Measurements from ENCODE around the gene TIMM44.
"Not testable (repeated sequence)": the region's sequence is repeated elsewhere in the genome, so short reads cannot be mapped to it uniquely, and the experiment has no call there.

The TIMM44 gene

GRCh38 chr19:7941895-7942596, 1.4 kb downstream of the TIMM44 start:
- no peak for DNase-seq

- DNase-seq: no peak
Measured at GRCh38 chr19:7940841-7941240, 2.6 kb downstream of the TIMM44 start.

- no peak for DNase-seq
Measured at GRCh38 chr19:7934766-7935165, 8.7 kb downstream of the TIMM44 start.

GRCh38 chr19:7933828-7934725, 9.4 kb downstream of the TIMM44 start:
- DNase-seq: no peak

GRCh38 chr19:7933411-7933810, 10.1 kb downstream of the TIMM44 start:
- DNase-seq: no peak

- DNase-seq: no peak
Measured at GRCh38 chr19:7932930-7933300, 10.6 kb downstream of the TIMM44 start.

GRCh38 chr19:7932276-7932929, 11.1 kb downstream of the TIMM44 start:
- DNase-seq: no peak

- no peak for DNase-seq
Measured at GRCh38 chr19:7931221-7932061, 12.0 kb downstream of the TIMM44 start.

GRCh38 chr19:7930765-7931164, 12.7 kb downstream of the TIMM44 start:
- DNase-seq: no peak

GRCh38 chr19:7930030-7930429, 13.4 kb downstream of the TIMM44 start:
- not testable (repeated sequence) for DNase-seq

- DNase-seq: peak; percentile 90
Measured at GRCh38 chr19:7928741-7929701, 14.4 kb downstream of the TIMM44 start.

GRCh38 chr19:7928334-7928706, 15.1 kb downstream of the TIMM44 start:
- no peak for DNase-seq

GRCh38 chr19:7927605-7928333, 15.7 kb downstream of the TIMM44 start:
- no peak for DNase-seq

- DNase-seq: no peak
Measured at GRCh38 chr19:7926727-7927604, 16.5 kb downstream of the TIMM44 start.

GRCh38 chr19:7926021-7926726, 17.3 kb downstream of the TIMM44 start, which contains the start of gene CTXN1:
Gene CTXN1 (minus strand): TSS chr19:7926135. CDS start chr19:7925538, 597 bp downstream.
- DNase-seq: peak; percentile 31

GRCh38 chr19:7925171-7925851, 18.2 kb downstream of the TIMM44 start:
- peak; percentile 28 for DNase-seq

GRCh38 chr19:7924651-7925170, 18.8 kb downstream of the TIMM44 start:
- no peak for DNase-seq

GRCh38 chr19:7924241-7924640, 19.2 kb downstream of the TIMM44 start:
- DNase-seq: no peak

Data from kidney glomerular epithelial cell (primary cell).